K562 (cell line): Measurements from ENCODE around the gene SEC14L1. TPM values are rescaled to one million over a fixed set of nuclear protein-coding genes. Genes with fewer than 3 reads are reported as not detected.

Source experiments
- ATAC-seq: fragments of 200-7000 bp; cut with Tn5 transposase; 3 replicates; pipeline ENCODE4 v1.9.1; 2020; ENCODE audit warnings: moderate library complexity
- BruUV-seq: library from RNA; stranded (reverse); fragments of 400-500 nt; replicated peaks from 2 replicates; lab custom pipeline; 2021; lab: Mats Ljungman, UMichigan
- CTCF ChIA-PET: fragments of 300-600 bp; formaldehyde crosslinking; extraction: SDS; loops from one replicate; lab custom pipeline; 2021; ENCODE audit warnings: low intra/inter-chr PET ratio; lab: Yijun Ruan, JAX
- POLR2A ChIA-PET: fragments of 300-600, 350-650 bp; sonication (Branson Sonifier 250); formaldehyde crosslinking; extraction: SDS; loops from one replicate; lab custom pipeline; 2021; ENCODE audit warnings: antibody characterized with exemption, inconsistent platforms; lab: Yijun Ruan, JAX
- DNase-seq, 4 experiments: peaks; one replicate each; pipeline versions ENCODE4 v3.0.0 to v3.0.0-alpha.2; 2011 to 2018; ENCODE audit warnings: low spot score in 3 of 4, mixed read lengths in 3 of 4; ENCODE audit errors: extremely low read depth in 1 of 4
- FAIRE-seq: peaks from 2 replicates; lab custom pipeline; 2011; peaks lifted over from hg19 to GRCh38; lab: Jason Lieb, UNC
- H2AFZ ChIP-seq: 2 replicates; pipeline ENCODE4 v1.6.0; 2011; ENCODE audit warnings: low read depth, low read length, control low read depth, inconsistent platforms
- H3K27ac ChIP-seq: fragments of 200-600 bp; 3 replicates; pipeline ENCODE4 v1.8.0; 2011; ENCODE audit warnings: low read depth, mild to moderate bottlenecking, control low read depth, inconsistent platforms, low read length, moderate library complexity, mixed read lengths; ENCODE audit errors: extremely low read depth
- H3K27me3 ChIP-seq, 2 experiments: fragments of 300-600 bp in 1 of 2; 2 replicates in 1 of 2; 3 replicates in 1 of 2; pipeline versions ENCODE4 v1.6.0 to v1.8.0; 2011; ENCODE audit warnings: inconsistent platforms in 2 of 2, low read length in 2 of 2, mild to moderate bottlenecking in 1 of 2, mixed read lengths in 1 of 2, moderate library complexity in 1 of 2; ENCODE audit not compliant: control insufficient read depth in 2 of 2, insufficient read depth in 2 of 2
- H3K36me3 ChIP-seq: fragments of 300-600 bp; 3 replicates; pipeline ENCODE4 v1.8.0; 2011; ENCODE audit warnings: mild to moderate bottlenecking, low read length, inconsistent platforms; ENCODE audit not compliant: control insufficient read depth, insufficient read depth
- H3K4me1 ChIP-seq, 2 experiments: fragments of 200-600 bp in 1 of 2; replicated peaks in 1 of 2; 2 replicates in 1 of 2; 3 replicates in 1 of 2; pipeline versions ENCODE4 v1.5.1 to v1.8.0; 2011; ENCODE audit warnings: inconsistent platforms in 2 of 2, low read length in 2 of 2, mild to moderate bottlenecking in 1 of 2, mixed read lengths in 1 of 2, moderate library complexity in 1 of 2; ENCODE audit not compliant: control insufficient read depth in 2 of 2, insufficient read depth in 2 of 2
- H3K4me2 ChIP-seq: 2 replicates; pipeline ENCODE4 v1.6.1; 2011; ENCODE audit warnings: low read length, control low read depth, inconsistent platforms, mixed read lengths; ENCODE audit not compliant: insufficient read depth
- H3K4me3 ChIP-seq: fragments of 200-600 bp; sonication (generic), shearing (Covaris generic); 2 replicates; pipeline ENCODE4 v1.5.1; 2016; ENCODE audit warnings: control low read depth, inconsistent platforms
- H3K79me2 ChIP-seq: fragments of 200-600 bp; 3 replicates; pipeline ENCODE4 v1.8.0; 2011; ENCODE audit warnings: low read length, inconsistent platforms; ENCODE audit not compliant: control insufficient read depth, insufficient read depth
- H3K9ac ChIP-seq, 2 experiments: 2 replicates each; pipeline versions ENCODE4 v1.6.0 to v1.6.1; 2011; ENCODE audit warnings: low read depth in 2 of 2, low read length in 2 of 2, control low read depth in 1 of 2, inconsistent platforms in 1 of 2, mild to moderate bottlenecking in 1 of 2, mixed read lengths in 1 of 2; ENCODE audit not compliant: insufficient read depth in 1 of 2
- H3K9me1 ChIP-seq: one replicate; pipeline ENCODE4 v1.6.0; 2011; ENCODE audit warnings: inconsistent platforms, mild to moderate bottlenecking, low read length, moderate library complexity; ENCODE audit not compliant: control insufficient read depth, insufficient read depth
- H3K9me3 ChIP-seq: replicated peaks from 2 replicates; pipeline ENCODE4 v1.5.1; 2011; ENCODE audit warnings: low read depth, low read length, inconsistent platforms; ENCODE audit not compliant: control insufficient read depth, insufficient read depth
- H4K20me1 ChIP-seq: replicated peaks from 2 replicates; pipeline ENCODE4 v1.6.1; 2011; ENCODE audit warnings: low read length, inconsistent platforms, mixed read lengths; ENCODE audit not compliant: control insufficient read depth, insufficient read depth
- BCOR ChIP-seq: fragments of 450-650 bp; IDR thresholded peaks from 2 replicates; pipeline ENCODE4 v1.6.1; 2016
- CTBP1 ChIP-seq: fragments of 450-650 bp; IDR thresholded peaks from 2 replicates; pipeline ENCODE4 v1.6.1; 2016; ENCODE audit warnings: borderline replicate concordance
- E2F4 ChIP-seq: sonication (generic); formaldehyde crosslinking; IDR thresholded peaks from 2 replicates; pipeline ENCODE4 v1.8.0; 2022; ENCODE audit warnings: mild to moderate bottlenecking, low read depth, missing genetic modification reagents
- EHMT2 ChIP-seq: fragments of 450-650 bp; IDR thresholded peaks from 2 replicates; pipeline ENCODE4 v1.6.1; 2018; ENCODE audit warnings: antibody characterized with exemption
- HDAC1 ChIP-seq, 2 experiments: fragments of 450-650 bp; IDR thresholded peaks; 2 replicates each; pipeline ENCODE4 v1.6.1; 2016 to 2017; ENCODE audit warnings: inconsistent platforms in 1 of 2, mild to moderate bottlenecking in 1 of 2, moderate library complexity in 1 of 2
- KAT7 ChIP-seq: sonication (generic); formaldehyde crosslinking; IDR thresholded peaks from 2 replicates; pipeline ENCODE4 v1.8.0; 2022; ENCODE audit warnings: missing genetic modification reagents, mild to moderate bottlenecking, borderline replicate concordance
- KDM1A ChIP-seq, 2 experiments: fragments of 450-650 bp; IDR thresholded peaks; 2 replicates each; pipeline ENCODE4 v1.6.1; 2016; ENCODE audit warnings: mild to moderate bottlenecking in 2 of 2
- PHB2 ChIP-seq: fragments of 450-650 bp; IDR thresholded peaks from 2 replicates; pipeline ENCODE4 v1.6.1; 2017; ENCODE audit warnings: low read depth
- PHF21A ChIP-seq: fragments of 450-650 bp; IDR thresholded peaks from 2 replicates; pipeline ENCODE4 v1.6.1; 2017; ENCODE audit warnings: low read depth, borderline replicate concordance
- PYGO2 ChIP-seq: fragments of 450-650 bp; IDR thresholded peaks from 2 replicates; pipeline ENCODE4 v1.6.1; 2016; ENCODE audit warnings: mild to moderate bottlenecking, missing genetic modification characterization, moderate library complexity, missing compliant biosample characterization
- TFAM ChIP-seq: fragments of 250-450 bp; sonication (Bioruptor Pico); conservative IDR thresholded peaks from 2 replicates; pipeline ENCODE4 v1.5.0; 2021; ENCODE audit warnings: mild to moderate bottlenecking, moderate library complexity
- USF1 ChIP-seq: sonication (generic); formaldehyde crosslinking; IDR thresholded peaks from 2 replicates; pipeline ENCODE4 v1.9.0; 2022; ENCODE audit warnings: mild to moderate bottlenecking, missing genetic modification reagents
- ZNF586 ChIP-seq: fragments of 450-650 bp; formaldehyde crosslinking; conservative IDR thresholded peaks from 2 replicates; pipeline ENCODE4 v1.4.0; 2020; ENCODE audit warnings: mild to moderate bottlenecking, moderate library complexity
- WGBS: fragments of 100-300 bp; shearing (Covaris generic); methylation state at CpG from one replicate; pipeline ENCODE4 v1.1.6; 2016; ENCODE audit warnings: low coverage, mixed read lengths; ENCODE audit not compliant: insufficient coverage; ENCODE audit errors: missing lambda C conversion rate; 5-methylcytosine and 5-hydroxymethylcytosine counted together
- in situ Hi-C: fragments of 300-500 bp; cut with MboI; formaldehyde crosslinking; loops from 4 replicates; pipeline ENCODE4 v1.15.0; 2018; ENCODE audit warnings: inconsistent platforms, mixed read lengths
- intact Hi-C: fragments of 100-400 bp; cut with micrococcal nuclease; formaldehyde crosslinking; loops from 2 replicates; pipeline ENCODE4 v1.14.2; 2022
- polyA plus RNA-seq, 8 experiments: library from polyadenylated mRNA; depleted of rRNA in 4 of 8; stranded (reverse) in 5 of 8; unstranded in 3 of 8; fragments of >200 nt; fragmentation: Nextera tagmentation in 2 of 8; fragmentation: Illumina TruSeq in 1 of 8; extraction: Ambion mirVana in 2 of 8; extraction: Trizol in 1 of 8; gene quantifications; 2 replicates each; pipeline versions ENCODE4 v1.2.1 to v1.2.3, GENCODE V29; 2011 to 2014; ENCODE audit warnings: inconsistent platforms in 1 of 8, missing spikeins in 1 of 8
- total RNA-seq, 7 experiments: library from RNA; depleted of rRNA in 6 of 7; stranded (reverse); fragments of >200 nt in 6 of 7; fragmentation: Illumina TruSeq in 2 of 7; extraction: Trizol in 2 of 7; gene quantifications; 2 replicates each; pipeline versions ENCODE4 v1.2.1 to v1.2.3, GENCODE V29; 2011 to 2021; ENCODE audit warnings: low replicate concordance in 1 of 7

The SEC14L1 gene
- total and polyA plus RNA-seq, 9 of the 15 experiments (the other 6 are each of a cell fraction or from before 2014, with no cell fraction given) = 3.1 to 39.7 (median 15.2) TPM

GRCh38 chr17:77257169-77257568 is 116.4 kb downstream of the SEC14L1 start:
- Histone ChIP-seq H3K9me1 (no peaks in the 10 kb centered on the region), H3K4me3 (no peak overlapping the region), H3K27ac (no peak overlapping the region), H3K9me3 (no peaks in the 10 kb centered on the region), H3K9ac (no peak overlapping the region), H4K20me1 (no peaks in the 10 kb centered on the region), H3K36me3 (no peaks in the 10 kb centered on the region), H3K79me2 (no peaks in the 10 kb centered on the region), H3K27me3 (peaks cover 31 to 65% of the 10 kb centered on the region in 2 experiments), H3K4me1 (peaks cover 0 to 16% of the 10 kb centered on the region in 2 experiments; a peak in 2 of 5 replicates), H2AFZ (no peak overlapping the region), H3K4me2 (no peak overlapping the region)
- ChIA-PET CTCF (no interaction called here), POLR2A (no interaction called here)
- BruUV-seq = no TSS peak
- no peak for FAIRE-seq
- intact Hi-C loops = no loop called here
- 33% methylated on average over 1 of the region's 1 CpG for WGBS
- TF ChIP-seq E2F4 (CRISPR knock-in tag) = no peak
- no peak for TF ChIP-seq PHB2
- TF ChIP-seq BCOR = no peak
- TF ChIP-seq CTBP1 = peak; percentile 76; the same call in 1 of the 2 replicates
- peak; percentile 88 to 93 for TF ChIP-seq KDM1A (IDR thresholded peaks at IDR 0.05)
- TF ChIP-seq USF1 (CRISPR knock-in tag) = no peak
- TF ChIP-seq HDAC1 (IDR thresholded peaks at IDR 0.05) = peak in 1 of 2 experiments; percentile 81; a peak in 2 of 4 replicates
- no peak for TF ChIP-seq TFAM (CRISPR knock-in tag)
- 0 out of 2 replicates have a peak, but pooled peaks have one; percentile 29 for TF ChIP-seq EHMT2
- TF ChIP-seq PYGO2 (tag) = no peak
- no peak for TF ChIP-seq PHF21A
- no peak for TF ChIP-seq KAT7 (CRISPR knock-in tag)
- TF ChIP-seq ZNF586 = no peak
- in situ Hi-C loops = loop anchor here (10.0 kb wide), 1 partner anchor 252 kb away; no protein-coding TSS in a partner anchor
- no peak for DNase-seq
- no peak for ATAC-seq
